EH (cell line): Measurements from ENCODE around the gene ZNF107.

Experiments used
- DNase-seq: peaks from one replicate; pipeline ENCODE4 v3.0.0-alpha.2; 2015; ENCODE audit warnings: low read depth

Gene ZNF107

GRCh38 chr7:64665980-64666662 lies at the start of gene ZNF107:
ZNF107 (plus strand) TSS chr7:64666133; CDS start chr7:64666283, 150 bp downstream.
- DNase-seq: peak; percentile 96

- peak; percentile 55 for DNase-seq
Observed at GRCh38 chr7:64618785-64619456, 47.0 kb upstream of the ZNF107 start.

- no peak for DNase-seq
Observed at GRCh38 chr7:64619705-64620104, 46.2 kb upstream of the ZNF107 start.

GRCh38 chr7:64621656-64622055 lies 44.3 kb upstream of the ZNF107 start:
- DNase-seq: no peak

- DNase-seq: no peak
Observed at GRCh38 chr7:64625114-64626082, 40.5 kb upstream of the ZNF107 start.

- DNase-seq: no peak
Observed at GRCh38 chr7:64626083-64626469, 39.9 kb upstream of the ZNF107 start.

- no peak for DNase-seq
Observed at GRCh38 chr7:64626557-64626956, 39.4 kb upstream of the ZNF107 start.

GRCh38 chr7:64628192-64628591 lies 37.7 kb upstream of the ZNF107 start:
- DNase-seq: no peak

- no peak for DNase-seq
Observed at GRCh38 chr7:64628721-64629120, 37.2 kb upstream of the ZNF107 start.

- peak; percentile 16 for DNase-seq
Observed at GRCh38 chr7:64630496-64630895, 35.4 kb upstream of the ZNF107 start.

GRCh38 chr7:64632029-64632428 lies 33.9 kb upstream of the ZNF107 start:
- DNase-seq: no peak

GRCh38 chr7:64633401-64633800 lies 32.5 kb upstream of the ZNF107 start:
- DNase-seq: no peak

GRCh38 chr7:64634406-64635062 lies 31.4 kb upstream of the ZNF107 start:
- no peak for DNase-seq

GRCh38 chr7:64636386-64636785 lies 29.5 kb upstream of the ZNF107 start:
- DNase-seq: no peak

GRCh38 chr7:64637521-64638445 lies 28.1 kb upstream of the ZNF107 start:
- DNase-seq: no peak

GRCh38 chr7:64638822-64639221 lies 27.1 kb upstream of the ZNF107 start:
- DNase-seq: no peak

GRCh38 chr7:64639267-64640001 lies 26.5 kb upstream of the ZNF107 start:
- no peak for DNase-seq

- DNase-seq: no peak
Observed at GRCh38 chr7:64640504-64640903, 25.4 kb upstream of the ZNF107 start.

GRCh38 chr7:64642046-64642445 lies 23.9 kb upstream of the ZNF107 start:
- DNase-seq: no peak

GRCh38 chr7:64642875-64643274 lies 23.1 kb upstream of the ZNF107 start:
- DNase-seq: no peak
